Uterus (tissue), 4 donors: ENCODE results near the gene DHX34. TPM values are rescaled to one million over a fixed set of nuclear protein-coding genes. Genes with fewer than 3 reads are reported as not detected.
"Not testable (repeated sequence)": the region's sequence is repeated elsewhere in the genome, so short reads cannot be mapped to it uniquely, and the experiment has no call there.

Experiments
- DNase-seq, 2 donors: peaks; one replicate each; pipeline ENCODE4 v3.0.0-alpha.2; 2019 to 2020
- H3K27ac ChIP-seq, 2 donors: fragments of 200-600 bp; sonication (generic); 1 replicate in 1 of 2; 2 replicates in 1 of 2; pipeline ENCODE4 v1.5.1; 2016 to 2018
- H3K27me3 ChIP-seq, 2 donors: fragments of 200-600 bp; sonication (generic); one replicate each; pipeline ENCODE4 v1.5.1; 2018 to 2019; ENCODE audit warnings: control low read depth in 1 of 2
- H3K36me3 ChIP-seq, 2 donors: fragments of 200-600 bp; sonication (generic); one replicate each; pipeline ENCODE4 v1.5.1; 2019; ENCODE audit warnings: control low read depth in 1 of 2
- H3K4me1 ChIP-seq, 2 donors: fragments of 200-600 bp; sonication (generic); one replicate each; pipeline ENCODE4 v1.5.1; 2018 to 2019; ENCODE audit warnings: control low read depth in 1 of 2
- H3K4me3 ChIP-seq, 2 donors: fragments of 200-600 bp; sonication (generic); 1 replicate in 1 of 2; 2 replicates in 1 of 2; pipeline ENCODE4 v1.5.1; 2018 to 2019; ENCODE audit warnings: mild to moderate bottlenecking in 1 of 2
- H3K9me3 ChIP-seq, 2 donors: fragments of 200-600 bp; sonication (generic); one replicate each; pipeline ENCODE4 v1.5.1; 2019; ENCODE audit warnings: control low read depth in 1 of 2
- POLR2A ChIP-seq, 2 donors: fragments of 450-650 bp; IDR thresholded peaks; one replicate each; pipeline ENCODE4 v1.6.1; 2016; ENCODE audit warnings: antibody characterized with exemption in 2 of 2, mild to moderate bottlenecking in 1 of 2, moderate library complexity in 1 of 2
- intact Hi-C: fragments of 100-400 bp; cut with DNase I; formaldehyde crosslinking; loops from one replicate; pipeline ENCODE4 v1.15.1; 2023; ENCODE audit warnings: low total_unique reads
- total RNA-seq, 4 donors: library from RNA; depleted of rRNA in 3 of 4; stranded (reverse); fragments of >200 nt in 3 of 4; gene quantifications; one replicate each; pipeline versions ENCODE4 v1.1.0 to v1.2.4, GENCODE V29; 2014 to 2023
- TF ChIP-seq, protein P1 (sequence below), 4 experiments: fragments of 200-600 bp in 2 of 4; fragments of 450-650 bp in 2 of 4; sonication (generic) in 2 of 4; IDR thresholded peaks; one replicate each; pipeline ENCODE4 v1.5.1; 2016 to 2019; ENCODE audit warnings: antibody characterized with exemption in 4 of 4, mild to moderate bottlenecking in 2 of 4, moderate library complexity in 1 of 4
- donor health status: DM: yes; HTN: yes; CAD: no.

Gene DHX34
- total RNA-seq, 4 donors from 2014 or later, result 11.5 to 17.3 (median 15.8) TPM

DNA sequence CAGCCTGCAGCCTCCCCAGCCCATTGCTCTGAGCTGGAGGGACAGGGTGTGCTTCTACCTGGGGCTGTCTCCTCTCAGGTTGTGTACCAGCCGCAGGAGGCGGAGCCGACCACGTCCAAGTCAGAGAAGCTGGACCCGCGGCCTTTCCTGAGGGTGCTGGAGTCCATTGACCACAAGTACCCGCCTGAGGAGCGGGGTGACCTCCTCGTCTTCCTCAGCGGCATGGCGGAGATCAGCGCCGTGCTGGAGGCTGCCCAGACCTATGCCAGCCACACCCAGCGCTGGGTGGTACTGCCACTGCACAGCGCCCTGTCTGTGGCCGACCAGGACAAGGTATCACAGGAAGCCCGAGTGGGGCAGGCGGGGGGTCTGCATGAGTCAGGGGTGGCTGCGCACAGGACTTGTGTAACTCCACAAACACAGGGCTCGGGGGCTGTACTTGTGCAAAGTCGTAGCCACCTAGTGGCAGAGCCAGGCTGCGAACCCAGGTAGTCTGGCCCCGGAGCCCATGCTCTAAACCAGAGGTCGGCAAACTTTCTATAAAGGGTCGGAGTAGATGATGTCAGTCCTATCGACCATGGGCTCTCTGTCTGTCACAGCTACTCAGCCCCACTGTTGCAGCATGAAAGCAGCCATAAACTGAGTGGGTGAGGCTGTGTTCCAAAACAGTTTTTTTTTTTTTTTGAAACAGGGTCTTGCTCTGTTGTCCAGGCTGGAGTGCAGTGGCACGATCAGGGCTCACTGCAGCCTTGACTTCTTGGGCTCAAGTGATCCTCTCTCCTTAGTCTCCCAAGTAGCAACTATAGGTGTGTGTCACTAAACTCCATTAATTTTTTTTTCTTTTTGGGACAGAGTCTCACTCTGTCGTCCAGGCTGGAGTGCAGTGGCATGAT, 8.9 kb downstream of the DHX34 start:
- no peaks in the 10 kb centered on the region for H3K9me3 ChIP-seq
- no peak for TF ChIP-seq POLR2A (IDR thresholded peaks at IDR 0.05)
- TF ChIP-seq, protein P1, sequence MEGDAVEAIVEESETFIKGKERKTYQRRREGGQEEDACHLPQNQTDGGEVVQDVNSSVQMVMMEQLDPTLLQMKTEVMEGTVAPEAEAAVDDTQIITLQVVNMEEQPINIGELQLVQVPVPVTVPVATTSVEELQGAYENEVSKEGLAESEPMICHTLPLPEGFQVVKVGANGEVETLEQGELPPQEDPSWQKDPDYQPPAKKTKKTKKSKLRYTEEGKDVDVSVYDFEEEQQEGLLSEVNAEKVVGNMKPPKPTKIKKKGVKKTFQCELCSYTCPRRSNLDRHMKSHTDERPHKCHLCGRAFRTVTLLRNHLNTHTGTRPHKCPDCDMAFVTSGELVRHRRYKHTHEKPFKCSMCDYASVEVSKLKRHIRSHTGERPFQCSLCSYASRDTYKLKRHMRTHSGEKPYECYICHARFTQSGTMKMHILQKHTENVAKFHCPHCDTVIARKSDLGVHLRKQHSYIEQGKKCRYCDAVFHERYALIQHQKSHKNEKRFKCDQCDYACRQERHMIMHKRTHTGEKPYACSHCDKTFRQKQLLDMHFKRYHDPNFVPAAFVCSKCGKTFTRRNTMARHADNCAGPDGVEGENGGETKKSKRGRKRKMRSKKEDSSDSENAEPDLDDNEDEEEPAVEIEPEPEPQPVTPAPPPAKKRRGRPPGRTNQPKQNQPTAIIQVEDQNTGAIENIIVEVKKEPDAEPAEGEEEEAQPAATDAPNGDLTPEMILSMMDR (IDR thresholded peaks at IDR 0.05), result no peak
- intact Hi-C loops, result no loop called here
- H3K27ac ChIP-seq, result no peak overlapping the region
- H3K4me3 ChIP-seq, result no peak overlapping the region
- no peak for DNase-seq
- H3K27me3 ChIP-seq, result no peaks in the 10 kb centered on the region
- H3K4me1 ChIP-seq, result no peaks in the 10 kb centered on the region
- no peaks in the 10 kb centered on the region for H3K36me3 ChIP-seq

DNA sequence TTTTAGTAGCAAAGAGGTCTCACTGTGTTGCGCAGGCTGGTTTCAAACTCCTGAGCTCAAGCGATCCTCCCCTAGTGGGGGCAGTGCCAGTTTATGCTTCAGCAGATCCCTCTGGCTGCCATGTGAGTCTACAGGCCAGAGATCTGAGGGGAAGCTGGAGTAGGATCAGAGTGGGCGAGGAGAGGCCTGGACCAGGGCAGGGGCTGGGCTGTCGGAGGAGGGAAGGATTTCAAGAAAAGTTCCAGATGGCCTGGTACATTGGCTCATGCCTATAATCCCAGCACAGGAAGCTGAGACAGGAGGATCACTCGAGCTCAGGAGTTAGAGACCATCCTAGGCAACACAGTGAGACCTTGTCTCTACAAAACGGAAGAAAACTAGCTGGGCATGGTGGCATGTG, 9.8 kb downstream of the DHX34 start:
- H3K27ac ChIP-seq, result no peak overlapping the region
- intact Hi-C loops, result no loop called here
- no peaks in the 10 kb centered on the region for H3K36me3 ChIP-seq
- TF ChIP-seq, protein P1 (IDR thresholded peaks at IDR 0.05), result no peak
- no peak for TF ChIP-seq POLR2A (IDR thresholded peaks at IDR 0.05)
- no peak for DNase-seq
- no peak overlapping the region for H3K4me3 ChIP-seq
- H3K9me3 ChIP-seq, result no peaks in the 10 kb centered on the region
- no peaks in the 10 kb centered on the region for H3K27me3 ChIP-seq
- H3K4me1 ChIP-seq, result no peaks in the 10 kb centered on the region

DNA sequence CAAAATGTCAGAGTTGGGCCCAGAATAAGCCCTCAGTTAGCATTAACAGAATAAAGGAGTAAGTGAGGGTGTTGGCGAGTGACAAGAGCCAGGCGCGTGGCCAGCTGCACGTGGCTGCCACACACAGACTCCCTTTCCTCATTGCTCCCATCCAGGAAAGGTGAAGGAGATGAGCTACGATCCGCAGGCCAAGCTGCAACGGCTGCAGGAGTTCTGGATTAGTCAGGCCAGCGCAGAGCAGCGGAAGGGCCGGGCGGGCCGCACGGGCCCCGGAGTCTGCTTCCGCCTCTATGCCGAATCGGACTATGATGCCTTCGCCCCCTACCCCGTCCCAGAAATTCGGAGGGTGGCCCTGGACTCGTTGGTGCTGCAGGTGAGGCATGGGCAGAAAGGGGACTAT, 13.2 kb downstream of the DHX34 start:
- no peak for DNase-seq
- Histone ChIP-seq H3K27ac (no peak overlapping the region), H3K9me3 (no peaks in the 10 kb centered on the region), H3K4me3 (no peak overlapping the region), H3K4me1 (no peaks in the 10 kb centered on the region), H3K36me3 (no peaks in the 10 kb centered on the region), H3K27me3 (no peaks in the 10 kb centered on the region)
- TF ChIP-seq, protein P1 (IDR thresholded peaks at IDR 0.05), result no peak
- TF ChIP-seq POLR2A (IDR thresholded peaks at IDR 0.05), result no peak
- intact Hi-C loops, result no loop called here

DNA sequence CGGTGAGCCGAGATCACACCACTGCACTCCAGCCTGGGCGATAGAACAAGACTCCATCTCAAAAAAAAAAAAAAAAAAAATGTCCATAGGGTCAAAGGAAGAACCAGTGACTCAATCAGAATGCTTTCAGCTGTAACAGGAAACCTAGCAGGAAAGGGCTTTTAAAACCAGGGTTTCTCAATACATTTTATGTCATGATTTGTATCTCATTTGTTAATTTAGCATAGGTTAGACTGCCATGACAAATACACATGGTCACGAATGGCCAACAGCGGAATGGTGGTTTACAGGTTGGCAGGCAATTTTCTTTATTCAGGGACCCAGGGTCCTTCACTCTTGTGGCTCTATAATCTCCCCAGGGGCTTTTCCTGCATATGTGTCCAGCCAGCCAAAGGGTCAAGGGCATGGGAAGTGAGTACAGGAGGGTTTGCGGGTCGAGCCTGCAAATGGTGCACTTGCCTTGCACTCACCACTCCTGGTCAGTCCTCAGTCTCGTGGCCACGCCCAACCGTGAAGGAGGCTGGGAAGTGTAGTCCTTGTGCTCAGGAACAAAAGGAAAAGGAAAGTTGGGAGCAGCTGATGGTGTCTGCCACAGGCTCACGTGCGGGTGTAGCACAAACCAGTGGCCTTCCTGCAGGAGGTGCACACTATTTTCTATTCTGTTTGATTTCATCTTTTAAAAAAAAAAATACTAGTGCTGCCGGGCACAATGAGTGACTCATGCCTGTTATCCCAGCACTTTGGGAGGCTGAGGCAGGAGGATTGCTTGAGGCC, 14.8 kb downstream of the DHX34 start:
- H3K27me3 ChIP-seq, result no peaks in the 10 kb centered on the region
- no peak overlapping the region for H3K27ac ChIP-seq
- no peaks in the 10 kb centered on the region for H3K9me3 ChIP-seq
- TF ChIP-seq POLR2A (IDR thresholded peaks at IDR 0.05), result no peak
- TF ChIP-seq, protein P1 (IDR thresholded peaks at IDR 0.05), result no peak
- no peak for DNase-seq
- no peaks in the 10 kb centered on the region for H3K36me3 ChIP-seq
- intact Hi-C loops, result no loop called here
- no peak overlapping the region for H3K4me3 ChIP-seq
- no peaks in the 10 kb centered on the region for H3K4me1 ChIP-seq

DNA sequence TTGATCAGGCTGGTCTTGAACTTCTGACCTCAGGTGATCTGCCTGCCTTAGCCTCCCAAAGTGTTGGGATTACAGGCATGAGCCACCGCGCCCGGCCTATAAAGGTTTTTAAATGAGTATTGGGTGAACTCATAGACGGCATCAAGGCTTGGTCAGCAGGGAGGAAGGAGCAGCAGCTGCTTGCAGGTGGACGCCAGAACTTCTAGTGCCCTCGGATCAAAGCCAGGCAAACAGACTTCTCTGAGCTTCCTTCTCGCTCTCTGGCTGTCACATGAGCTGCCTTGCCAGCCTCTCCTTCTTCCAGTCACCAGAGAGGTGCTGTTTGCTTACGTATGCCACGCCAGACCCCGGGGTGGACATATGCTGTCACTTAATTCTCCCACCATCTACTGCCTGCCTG, 16.3 kb downstream of the DHX34 start:
- H3K27ac ChIP-seq, H3K27me3 ChIP-seq, H3K4me3 ChIP-seq, H3K4me1 ChIP-seq, intact Hi-C loops, DNase-seq, H3K9me3 ChIP-seq, H3K36me3 ChIP-seq: not testable (repeated sequence)
